ENCODE data around the gene SFMBT2.

GRCh38 chr10:7320072-7320471, 90.8 kb downstream of the SFMBT2 start:
- no peak for TF ChIP-seq CTCF (conservative IDR thresholded peaks at IDR 0.05; ENCODE audit: low read length)
- TF ChIP-seq EZH2phosphoT487 (IDR thresholded peaks at IDR 0.05; ENCODE audit: borderline replicate concordance, low read depth, low read length), result no peak

Data from OCI-LY7 (cell line).